Colonic mucosa (tissue), 4 donors: ENCODE measurements around the gene CX3CL1. TPM values are rescaled to one million over a fixed set of nuclear protein-coding genes. Genes with fewer than 3 reads are reported as not detected.
A peak's percentile ranks its signal among the peaks of the same experiment; 100 is the strongest.

Experiments used
- DNase-seq: peaks from one replicate; pipeline ENCODE4 v3.0.0-alpha.2; 2020
- H3K27ac ChIP-seq: fragments of 200-600 bp; one replicate; pipeline ENCODE4 v1.8.0; 2021
- H3K27me3 ChIP-seq: fragments of 200-600 bp; one replicate; pipeline ENCODE4 v1.8.0; 2021
- H3K36me3 ChIP-seq: fragments of 200-600 bp; one replicate; pipeline ENCODE4 v1.8.0; 2021
- H3K4me1 ChIP-seq: fragments of 200-600 bp; one replicate; pipeline ENCODE4 v1.8.0; 2021; ENCODE audit warnings: mild to moderate bottlenecking
- H3K4me3 ChIP-seq: fragments of 200-600 bp; one replicate; pipeline ENCODE4 v1.8.0; 2021
- H3K9ac ChIP-seq, 2 donors: one replicate each; pipeline ENCODE4 v1.7.0; 2013; ENCODE audit warnings: control low read depth in 2 of 2, low read depth in 2 of 2, low read length in 2 of 2
- H3K9me3 ChIP-seq: fragments of 200-600 bp; one replicate; pipeline ENCODE4 v1.8.0; 2021
- intact Hi-C: fragments of 100-400 bp; cut with DNase I; formaldehyde crosslinking; loops from one replicate; pipeline ENCODE4 v1.14.1; 2022
- total RNA-seq, 2 donors: library from RNA; stranded (reverse); fragmentation: NEBNext Ultra II Directional in 1 of 2; extraction: Animal tissue kit (Norgen Biotek cat#: 25700) in 1 of 2; gene quantifications; one replicate each; pipeline ENCODE4 v1.2.1, GENCODE V29; 2021
- TF ChIP-seq, protein P1 (sequence below): fragments of 200-600 bp; IDR thresholded peaks from one replicate; pipeline ENCODE4 v1.8.0; 2022; ENCODE audit warnings: antibody characterized with exemption, mild to moderate bottlenecking
- donor health status: healthy.
- donor health status: DM: no; HTN: no; CAD: no.
- donor health status: DM: no; HTN: no; CAD: no.

CX3CL1 gene
- total RNA-seq = 1 to 10 TPM; 1.8 to 4.6 TPM

DNA sequence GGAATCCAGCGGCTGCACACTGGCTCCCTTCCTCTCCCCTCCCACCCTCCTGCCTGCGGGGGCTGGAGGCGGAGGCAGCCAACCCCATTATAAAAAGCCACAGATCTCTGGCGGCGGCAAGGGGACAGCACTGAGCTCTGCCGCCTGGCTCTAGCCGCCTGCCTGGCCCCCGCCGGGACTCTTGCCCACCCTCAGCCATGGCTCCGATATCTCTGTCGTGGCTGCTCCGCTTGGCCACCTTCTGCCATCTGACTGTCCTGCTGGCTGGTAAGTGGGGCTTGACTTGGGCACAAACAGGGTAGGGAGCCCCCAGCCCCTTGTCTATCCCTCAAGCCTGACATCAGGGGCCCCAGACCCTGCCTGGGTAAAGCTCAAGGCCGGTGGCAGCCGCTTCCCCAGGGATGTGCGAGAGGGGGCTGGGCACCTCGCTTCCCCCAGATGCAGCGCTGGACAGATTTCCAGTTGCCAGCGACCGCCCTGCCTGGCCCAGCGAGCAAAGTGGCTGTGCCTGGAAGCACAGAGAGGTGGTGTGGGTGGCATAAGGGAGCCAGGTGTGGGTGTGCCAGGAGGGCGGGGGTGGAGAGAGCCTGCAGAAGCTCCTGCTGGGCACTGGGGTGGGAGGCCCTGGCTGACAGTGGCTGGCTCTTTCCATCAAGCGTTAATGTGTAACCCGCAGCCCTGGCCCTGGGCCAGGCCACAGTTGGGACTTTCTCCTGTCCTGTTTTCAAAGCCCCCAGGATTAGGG lies at the start of gene CX3CL1:
CX3CL1 (plus strand) TSS at position 119 of the 745 bp plus-strand sequence; CDS start at position 198, 79 bp downstream.
- H3K4me1 ChIP-seq = no peaks in the 10 kb centered on the region
- no peaks in the 10 kb centered on the region for H3K9me3 ChIP-seq
- peak within 1 kb of the TSS; percentile 35 for H3K27ac ChIP-seq
- peak within 1 kb of the TSS; percentile 53 to 65 for H3K9ac ChIP-seq
- intact Hi-C loops = no loop called here
- H3K4me3 ChIP-seq = peak within 1 kb of the TSS; percentile 26
- peak; percentile 81 for DNase-seq
- no peaks in the 10 kb centered on the region for H3K27me3 ChIP-seq
- TF ChIP-seq, protein P1, sequence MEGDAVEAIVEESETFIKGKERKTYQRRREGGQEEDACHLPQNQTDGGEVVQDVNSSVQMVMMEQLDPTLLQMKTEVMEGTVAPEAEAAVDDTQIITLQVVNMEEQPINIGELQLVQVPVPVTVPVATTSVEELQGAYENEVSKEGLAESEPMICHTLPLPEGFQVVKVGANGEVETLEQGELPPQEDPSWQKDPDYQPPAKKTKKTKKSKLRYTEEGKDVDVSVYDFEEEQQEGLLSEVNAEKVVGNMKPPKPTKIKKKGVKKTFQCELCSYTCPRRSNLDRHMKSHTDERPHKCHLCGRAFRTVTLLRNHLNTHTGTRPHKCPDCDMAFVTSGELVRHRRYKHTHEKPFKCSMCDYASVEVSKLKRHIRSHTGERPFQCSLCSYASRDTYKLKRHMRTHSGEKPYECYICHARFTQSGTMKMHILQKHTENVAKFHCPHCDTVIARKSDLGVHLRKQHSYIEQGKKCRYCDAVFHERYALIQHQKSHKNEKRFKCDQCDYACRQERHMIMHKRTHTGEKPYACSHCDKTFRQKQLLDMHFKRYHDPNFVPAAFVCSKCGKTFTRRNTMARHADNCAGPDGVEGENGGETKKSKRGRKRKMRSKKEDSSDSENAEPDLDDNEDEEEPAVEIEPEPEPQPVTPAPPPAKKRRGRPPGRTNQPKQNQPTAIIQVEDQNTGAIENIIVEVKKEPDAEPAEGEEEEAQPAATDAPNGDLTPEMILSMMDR = no peak
- no peaks in the 10 kb centered on the region for H3K36me3 ChIP-seq

DNA sequence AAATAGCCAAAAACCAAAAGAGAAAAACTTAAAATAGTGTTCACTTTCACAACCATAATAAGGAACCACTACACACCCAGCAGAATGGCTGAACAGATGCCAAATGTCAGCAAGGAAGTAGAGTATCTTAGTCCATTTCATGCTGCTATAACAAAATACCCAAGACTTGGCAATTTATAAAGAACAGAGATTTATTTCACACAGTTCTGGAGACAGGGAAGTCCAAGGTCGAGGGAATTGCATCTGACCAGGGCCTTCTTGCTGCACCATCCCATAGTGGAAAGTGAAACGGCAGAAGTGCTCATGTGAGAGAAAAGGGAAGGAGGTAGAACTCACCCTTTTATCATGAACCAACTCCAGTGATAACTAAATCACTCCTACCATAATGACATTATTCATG lies 47.5 kb upstream of the CX3CL1 start:
- Histone ChIP-seq H3K4me3 (no peak overlapping the region), H3K36me3 (no peaks in the 10 kb centered on the region), H3K27ac (no peak overlapping the region), H3K9ac (no peak overlapping the region), H3K27me3 (no peaks in the 10 kb centered on the region), H3K9me3 (no peaks in the 10 kb centered on the region), H3K4me1 (no peaks in the 10 kb centered on the region)
- TF ChIP-seq, protein P1 = no peak
- intact Hi-C loops = no loop called here
- DNase-seq = no peak

DNA sequence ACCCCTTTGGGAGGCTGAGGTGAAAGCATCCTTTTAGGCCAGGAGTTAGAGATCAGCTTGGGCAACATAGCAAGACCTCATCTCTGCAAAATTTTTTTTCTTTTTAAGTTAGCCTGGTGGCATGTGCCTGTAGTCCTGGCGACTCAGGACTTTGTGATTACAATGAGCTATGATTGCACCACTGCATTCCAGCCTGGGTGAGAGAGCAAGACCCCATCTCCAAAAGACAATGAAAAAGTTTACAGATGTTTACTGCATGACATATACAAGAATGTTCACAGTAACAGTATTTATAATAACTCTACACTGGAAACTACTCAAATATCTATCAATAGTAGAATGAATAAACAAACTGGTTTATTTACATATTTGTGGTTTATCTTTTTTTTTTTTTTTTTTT lies 46.8 kb upstream of the CX3CL1 start:
- no peaks in the 10 kb centered on the region for H3K36me3 ChIP-seq
- no peaks in the 10 kb centered on the region for H3K27me3 ChIP-seq
- H3K4me3 ChIP-seq = no peak overlapping the region
- TF ChIP-seq, protein P1 = no peak
- H3K9ac ChIP-seq = no peak overlapping the region
- DNase-seq = no peak
- no peaks in the 10 kb centered on the region for H3K9me3 ChIP-seq
- no peak overlapping the region for H3K27ac ChIP-seq
- intact Hi-C loops = no loop called here
- no peaks in the 10 kb centered on the region for H3K4me1 ChIP-seq

DNA sequence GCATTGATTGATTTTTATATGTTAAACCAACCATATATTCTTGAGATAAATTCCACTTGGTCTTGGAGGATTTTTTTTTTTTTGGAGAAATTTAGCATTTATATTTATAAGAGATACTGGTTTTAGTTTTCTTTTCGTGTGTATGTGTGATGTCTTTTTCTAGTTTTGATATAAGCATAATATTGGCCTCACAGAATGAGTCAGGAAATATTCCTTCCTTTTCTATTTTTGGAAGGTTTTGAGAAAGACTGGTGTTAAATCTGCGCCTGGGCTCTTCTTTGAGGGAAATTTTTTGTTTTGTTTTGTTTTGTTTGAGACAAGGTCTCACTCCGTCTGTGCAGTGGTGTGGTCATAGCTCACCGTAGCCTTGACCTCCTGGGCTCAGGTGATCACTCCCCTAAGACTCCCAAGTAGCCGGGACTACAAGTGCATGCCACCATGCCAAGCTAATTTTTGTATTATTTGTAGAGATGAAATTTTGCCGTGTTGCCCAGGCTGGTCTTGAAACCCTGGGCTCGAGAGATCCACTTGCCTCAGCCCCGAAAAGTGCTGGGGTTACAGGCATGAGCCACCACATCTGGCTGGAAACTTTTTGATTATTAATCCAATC lies 42.5 kb upstream of the CX3CL1 start:
- intact Hi-C loops = no loop called here
- no peaks in the 10 kb centered on the region for H3K9me3 ChIP-seq

DNA sequence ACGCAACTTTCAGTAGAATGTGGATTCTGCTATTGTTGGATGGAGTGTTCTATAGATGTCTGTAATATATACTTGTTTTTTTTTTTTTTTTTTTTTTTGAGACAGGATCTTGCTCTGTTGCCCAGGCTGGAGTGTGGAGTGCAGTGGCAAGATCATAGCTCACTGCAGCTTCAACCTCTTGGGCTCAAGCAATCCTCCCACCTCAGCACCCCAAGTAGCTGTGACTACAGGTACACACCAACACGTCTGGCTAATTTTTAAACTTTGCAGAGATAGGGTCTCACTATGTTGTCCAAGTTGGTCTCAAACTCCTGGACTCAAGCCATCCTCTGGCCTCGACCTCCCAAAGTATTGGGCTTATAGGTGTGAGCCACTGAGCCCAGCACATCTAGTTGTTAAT lies 40.9 kb upstream of the CX3CL1 start:
- intact Hi-C loops = no loop called here
- Histone ChIP-seq H3K27ac (no peak overlapping the region), H3K4me1 (no peaks in the 10 kb centered on the region), H3K9me3 (no peaks in the 10 kb centered on the region), H3K4me3 (no peak overlapping the region), H3K27me3 (no peaks in the 10 kb centered on the region), H3K36me3 (no peaks in the 10 kb centered on the region), H3K9ac (no peak overlapping the region)
- TF ChIP-seq, protein P1 = no peak
- DNase-seq = no peak

More for the DNA sequence above, 42.5 kb upstream of the CX3CL1 start:
- H3K36me3 ChIP-seq = no peaks in the 10 kb centered on the region
- no peaks in the 10 kb centered on the region for H3K4me1 ChIP-seq
- H3K27me3 ChIP-seq = no peaks in the 10 kb centered on the region
- no peak overlapping the region for H3K27ac ChIP-seq
- no peak overlapping the region for H3K4me3 ChIP-seq
- no peak overlapping the region for H3K9ac ChIP-seq
- no peak for DNase-seq
- TF ChIP-seq, protein P1 = no peak
